HL-60 (cell line): Measurements from ENCODE around the gene PSMC6.

Source experiments
- DNase-seq, 2 experiments: peaks; one replicate each; pipeline ENCODE4 v3.0.0-alpha.2; 2010 to 2020; ENCODE audit warnings: low read depth in 1 of 2, low spot score in 1 of 2
- H3K27ac ChIP-seq: fragments of 250-450 bp; sonication (Bioruptor Pico); replicated peaks from 2 replicates; pipeline ENCODE4 v1.5.1; 2020; ENCODE audit warnings: mild to moderate bottlenecking, moderate library complexity
- H3K27me3 ChIP-seq: fragments of 250-450 bp; sonication (Bioruptor Pico); 2 replicates; pipeline ENCODE4 v1.5.1; 2021; ENCODE audit warnings: mild to moderate bottlenecking, moderate library complexity; ENCODE audit not compliant: insufficient read depth, poor library complexity, severe bottlenecking
- H3K4me3 ChIP-seq: replicated peaks from 2 replicates; pipeline ENCODE4 v1.5.1; 2011; ENCODE audit warnings: mild to moderate bottlenecking, control low read depth, low read length; ENCODE audit not compliant: insufficient read depth
- GABPA ChIP-seq: IDR thresholded peaks from 2 replicates; pipeline ENCODE4 v1.6.1; 2012; ENCODE audit warnings: low read depth
- POLR2AphosphoS5 ChIP-seq: IDR thresholded peaks from 2 replicates; pipeline ENCODE4 v1.6.1; 2012; ENCODE audit warnings: low read depth
- SPI1 ChIP-seq: IDR thresholded peaks from 2 replicates; pipeline ENCODE4 v1.6.1; 2012; ENCODE audit warnings: low read depth, mild to moderate bottlenecking, borderline replicate concordance
- TF ChIP-seq, protein P1 (sequence below): IDR thresholded peaks from one replicate; pipeline ENCODE4 v1.5.1; 2011; ENCODE audit warnings: low read length, control low read depth, inconsistent platforms; ENCODE audit not compliant: insufficient read depth
- TF ChIP-seq, protein P2 (sequence below): IDR thresholded peaks from 2 replicates; pipeline ENCODE4 v1.6.1; 2012; ENCODE audit warnings: low read depth; ENCODE audit not compliant: insufficient replicate concordance

Gene PSMC6

GRCh38 chr14:52738409-52738808 lies 31.4 kb downstream of the PSMC6 start:
- DNase-seq, result no peak
- Histone ChIP-seq H3K27ac (no peak overlapping the region), H3K4me3 (no peak overlapping the region), H3K27me3 (no peaks in the 10 kb centered on the region)
- TF ChIP-seq, protein P1, sequence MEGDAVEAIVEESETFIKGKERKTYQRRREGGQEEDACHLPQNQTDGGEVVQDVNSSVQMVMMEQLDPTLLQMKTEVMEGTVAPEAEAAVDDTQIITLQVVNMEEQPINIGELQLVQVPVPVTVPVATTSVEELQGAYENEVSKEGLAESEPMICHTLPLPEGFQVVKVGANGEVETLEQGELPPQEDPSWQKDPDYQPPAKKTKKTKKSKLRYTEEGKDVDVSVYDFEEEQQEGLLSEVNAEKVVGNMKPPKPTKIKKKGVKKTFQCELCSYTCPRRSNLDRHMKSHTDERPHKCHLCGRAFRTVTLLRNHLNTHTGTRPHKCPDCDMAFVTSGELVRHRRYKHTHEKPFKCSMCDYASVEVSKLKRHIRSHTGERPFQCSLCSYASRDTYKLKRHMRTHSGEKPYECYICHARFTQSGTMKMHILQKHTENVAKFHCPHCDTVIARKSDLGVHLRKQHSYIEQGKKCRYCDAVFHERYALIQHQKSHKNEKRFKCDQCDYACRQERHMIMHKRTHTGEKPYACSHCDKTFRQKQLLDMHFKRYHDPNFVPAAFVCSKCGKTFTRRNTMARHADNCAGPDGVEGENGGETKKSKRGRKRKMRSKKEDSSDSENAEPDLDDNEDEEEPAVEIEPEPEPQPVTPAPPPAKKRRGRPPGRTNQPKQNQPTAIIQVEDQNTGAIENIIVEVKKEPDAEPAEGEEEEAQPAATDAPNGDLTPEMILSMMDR, result no peak
- no peak for TF ChIP-seq GABPA
- TF ChIP-seq SPI1, result no peak
- no peak for TF ChIP-seq POLR2AphosphoS5
- TF ChIP-seq, protein P2, sequence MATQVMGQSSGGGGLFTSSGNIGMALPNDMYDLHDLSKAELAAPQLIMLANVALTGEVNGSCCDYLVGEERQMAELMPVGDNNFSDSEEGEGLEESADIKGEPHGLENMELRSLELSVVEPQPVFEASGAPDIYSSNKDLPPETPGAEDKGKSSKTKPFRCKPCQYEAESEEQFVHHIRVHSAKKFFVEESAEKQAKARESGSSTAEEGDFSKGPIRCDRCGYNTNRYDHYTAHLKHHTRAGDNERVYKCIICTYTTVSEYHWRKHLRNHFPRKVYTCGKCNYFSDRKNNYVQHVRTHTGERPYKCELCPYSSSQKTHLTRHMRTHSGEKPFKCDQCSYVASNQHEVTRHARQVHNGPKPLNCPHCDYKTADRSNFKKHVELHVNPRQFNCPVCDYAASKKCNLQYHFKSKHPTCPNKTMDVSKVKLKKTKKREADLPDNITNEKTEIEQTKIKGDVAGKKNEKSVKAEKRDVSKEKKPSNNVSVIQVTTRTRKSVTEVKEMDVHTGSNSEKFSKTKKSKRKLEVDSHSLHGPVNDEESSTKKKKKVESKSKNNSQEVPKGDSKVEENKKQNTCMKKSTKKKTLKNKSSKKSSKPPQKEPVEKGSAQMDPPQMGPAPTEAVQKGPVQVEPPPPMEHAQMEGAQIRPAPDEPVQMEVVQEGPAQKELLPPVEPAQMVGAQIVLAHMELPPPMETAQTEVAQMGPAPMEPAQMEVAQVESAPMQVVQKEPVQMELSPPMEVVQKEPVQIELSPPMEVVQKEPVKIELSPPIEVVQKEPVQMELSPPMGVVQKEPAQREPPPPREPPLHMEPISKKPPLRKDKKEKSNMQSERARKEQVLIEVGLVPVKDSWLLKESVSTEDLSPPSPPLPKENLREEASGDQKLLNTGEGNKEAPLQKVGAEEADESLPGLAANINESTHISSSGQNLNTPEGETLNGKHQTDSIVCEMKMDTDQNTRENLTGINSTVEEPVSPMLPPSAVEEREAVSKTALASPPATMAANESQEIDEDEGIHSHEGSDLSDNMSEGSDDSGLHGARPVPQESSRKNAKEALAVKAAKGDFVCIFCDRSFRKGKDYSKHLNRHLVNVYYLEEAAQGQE, result no peak

GRCh38 chr14:52740751-52741150 lies 33.8 kb downstream of the PSMC6 start:
- DNase-seq, result no peak
- TF ChIP-seq, protein P2, result no peak
- no peak for TF ChIP-seq SPI1
- TF ChIP-seq, protein P1, result no peak
- no peak for TF ChIP-seq GABPA
- no peak for TF ChIP-seq POLR2AphosphoS5
- no peak overlapping the region for H3K4me3 ChIP-seq
- no peak overlapping the region for H3K27ac ChIP-seq
- H3K27me3 ChIP-seq, result no peaks in the 10 kb centered on the region

DNA sequence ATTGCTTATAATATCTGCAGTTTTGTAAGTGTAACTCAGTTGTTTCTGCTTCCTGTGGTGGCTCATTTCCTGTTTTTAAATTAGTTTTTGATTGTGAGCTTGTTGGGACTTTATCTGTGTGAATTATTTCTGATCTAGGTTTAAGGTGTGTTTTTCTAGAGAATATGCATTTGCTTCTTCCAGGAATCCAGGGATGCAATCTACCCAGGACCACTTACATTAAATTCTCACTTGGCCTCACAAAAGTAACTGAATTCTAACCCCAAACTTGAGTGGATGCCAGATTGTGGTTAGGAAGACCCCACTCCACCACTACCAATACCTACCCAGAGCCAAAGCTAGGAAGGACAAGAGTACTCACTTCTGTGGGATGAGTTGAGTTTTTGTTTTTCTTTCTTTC lies 34.9 kb downstream of the PSMC6 start:
- no peak overlapping the region for H3K4me3 ChIP-seq
- TF ChIP-seq, protein P1, result no peak
- TF ChIP-seq SPI1, result peak; percentile 36; the same call in 1 of the 2 replicates
- TF ChIP-seq POLR2AphosphoS5, result no peak
- TF ChIP-seq GABPA, result no peak

GRCh38 chr14:52748647-52749292 lies 41.8 kb downstream of the PSMC6 start:
- no peak for DNase-seq
- Histone ChIP-seq H3K27ac (no peak overlapping the region), H3K4me3 (no peak overlapping the region), H3K27me3 (no peaks in the 10 kb centered on the region)
- TF ChIP-seq GABPA (no peak), SPI1 (no peak), POLR2AphosphoS5 (no peak)
- TF ChIP-seq, protein P1, result no peak
- TF ChIP-seq, protein P2, result no peak

More for the DNA sequence above, 34.9 kb downstream of the PSMC6 start:
- Histone ChIP-seq H3K27me3 (no peaks in the 10 kb centered on the region), H3K27ac (peak overlapping the region; percentile 12; the same call in 1 of the 2 replicates)
- no peak for DNase-seq
